Measurements from ENCODE around the gene TLE5.
A peak's percentile ranks its signal among the peaks of the same experiment; 100 is the strongest.

Gene TLE5, protein sequence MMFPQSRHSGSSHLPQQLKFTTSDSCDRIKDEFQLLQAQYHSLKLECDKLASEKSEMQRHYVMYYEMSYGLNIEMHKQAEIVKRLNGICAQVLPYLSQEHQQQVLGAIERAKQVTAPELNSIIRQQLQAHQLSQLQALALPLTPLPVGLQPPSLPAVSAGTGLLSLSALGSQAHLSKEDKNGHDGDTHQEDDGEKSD

GRCh38 chr19:3062165-3063105 is at the start of gene TLE5:
Gene TLE5 (minus strand): TSS chr19:3062495. CDS start chr19:3062200, 295 bp downstream.
- peak; percentile 43 for DNase-seq

DNA sequence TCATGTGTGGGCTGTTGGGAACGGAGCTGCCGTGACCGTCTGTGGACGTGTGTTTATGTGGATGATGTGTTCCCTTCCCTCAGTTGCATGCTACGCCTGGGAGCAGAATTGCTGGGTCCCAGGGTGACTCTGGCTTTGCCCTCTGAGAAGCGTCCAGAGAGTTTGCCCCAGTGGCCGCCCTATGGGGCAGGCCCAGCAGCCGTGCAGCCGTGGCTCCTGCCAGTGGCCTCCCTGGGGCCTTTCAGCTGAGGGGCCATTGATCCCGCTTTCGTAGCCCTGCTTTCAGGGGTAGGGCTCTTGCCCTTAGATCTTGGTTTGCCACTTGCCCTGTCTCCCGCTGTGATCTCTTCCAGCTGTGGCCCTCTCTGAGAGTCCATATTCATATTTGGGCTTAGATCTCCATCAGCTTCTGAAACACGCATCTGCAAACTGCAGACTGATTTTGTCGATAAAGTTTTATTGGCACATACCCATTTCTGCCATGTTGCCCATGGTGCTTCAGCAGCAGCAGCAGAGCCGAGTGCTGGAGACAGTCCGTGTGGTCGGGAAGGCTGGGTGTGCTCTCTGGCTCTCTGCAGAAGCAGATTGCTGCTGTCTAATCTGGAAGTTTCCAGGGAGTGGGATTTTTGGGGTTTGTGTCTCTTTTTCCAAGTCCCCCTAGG is 49.4 kb upstream of the TLE5 start:
- DNase-seq: no peak

DNA sequence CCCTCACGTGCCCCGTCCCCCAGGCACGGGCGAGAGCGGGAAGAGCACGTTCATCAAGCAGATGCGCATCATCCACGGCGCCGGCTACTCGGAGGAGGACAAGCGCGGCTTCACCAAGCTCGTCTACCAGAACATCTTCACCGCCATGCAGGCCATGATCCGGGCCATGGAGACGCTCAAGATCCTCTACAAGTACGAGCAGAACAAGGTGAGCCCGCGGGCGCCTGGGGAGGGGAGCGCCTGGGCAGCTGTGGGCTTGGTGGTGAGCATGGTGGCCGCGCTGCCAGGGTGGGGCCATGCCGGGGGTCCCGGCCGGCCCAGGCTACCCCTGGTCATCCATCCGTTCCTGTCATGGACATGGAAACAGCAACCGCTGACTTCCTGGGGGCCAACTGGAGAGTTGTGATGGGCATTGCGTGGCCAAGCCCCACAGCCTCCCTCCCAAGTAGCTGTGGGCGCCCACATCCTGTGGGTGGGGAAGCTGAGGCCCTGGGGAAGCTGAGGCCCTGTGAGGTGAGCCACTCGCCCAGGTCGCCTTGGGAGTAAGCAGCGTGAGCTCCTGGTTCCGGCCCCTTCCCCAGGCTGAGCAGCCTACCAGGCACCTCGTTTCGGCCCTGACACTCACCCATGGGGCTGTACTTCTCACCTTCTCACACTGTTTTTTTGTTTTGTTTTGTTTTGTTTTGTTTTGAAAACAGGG is 48.0 kb upstream of the TLE5 start:
- DNase-seq: no peak

- no peak for DNase-seq
Measured at GRCh38 chr19:3109491-3109890, 47.2 kb upstream of the TLE5 start.

- DNase-seq: peak; percentile 66
Measured at GRCh38 chr19:3108775-3109174, 46.5 kb upstream of the TLE5 start.

GRCh38 chr19:3107658-3108057 is 45.4 kb upstream of the TLE5 start:
- DNase-seq: no peak

DNA sequence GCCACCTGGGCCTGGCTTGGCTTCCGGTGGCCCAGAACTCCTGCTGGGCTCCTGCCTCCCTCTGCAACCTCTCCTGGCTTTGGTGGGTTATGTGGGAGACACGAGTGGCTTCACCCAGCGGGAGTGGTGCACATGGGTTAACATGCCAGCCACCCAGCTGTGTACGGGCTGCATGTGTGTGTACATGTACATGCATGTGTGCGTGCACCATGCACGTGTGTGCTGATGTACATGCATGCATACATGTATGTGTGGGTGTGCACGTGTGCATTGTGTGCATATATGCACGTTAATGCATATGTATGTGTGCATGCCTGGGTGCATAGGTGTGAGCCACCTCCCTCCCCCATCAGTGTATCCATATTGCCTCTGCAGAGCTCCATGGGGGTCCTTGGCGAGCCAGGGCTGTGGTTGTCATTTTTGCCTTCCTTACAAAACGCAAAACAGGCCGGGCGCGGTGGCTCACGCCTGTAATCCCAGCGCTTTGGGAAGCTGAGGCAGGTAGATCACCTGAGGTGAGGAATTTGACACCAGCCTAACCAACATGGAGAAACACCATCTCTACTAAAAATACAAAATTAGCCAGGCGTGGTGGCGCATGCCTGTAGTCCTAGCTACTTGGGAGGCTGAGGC is 44.3 kb upstream of the TLE5 start:
- DNase-seq: no peak

- DNase-seq: no peak
Measured at GRCh38 chr19:3105641-3106508, 43.6 kb upstream of the TLE5 start.

GRCh38 chr19:3104708-3104983 is 42.4 kb upstream of the TLE5 start:
- no peak for DNase-seq

- no peak for DNase-seq
Measured at GRCh38 chr19:3102239-3103140, 40.2 kb upstream of the TLE5 start.

DNA sequence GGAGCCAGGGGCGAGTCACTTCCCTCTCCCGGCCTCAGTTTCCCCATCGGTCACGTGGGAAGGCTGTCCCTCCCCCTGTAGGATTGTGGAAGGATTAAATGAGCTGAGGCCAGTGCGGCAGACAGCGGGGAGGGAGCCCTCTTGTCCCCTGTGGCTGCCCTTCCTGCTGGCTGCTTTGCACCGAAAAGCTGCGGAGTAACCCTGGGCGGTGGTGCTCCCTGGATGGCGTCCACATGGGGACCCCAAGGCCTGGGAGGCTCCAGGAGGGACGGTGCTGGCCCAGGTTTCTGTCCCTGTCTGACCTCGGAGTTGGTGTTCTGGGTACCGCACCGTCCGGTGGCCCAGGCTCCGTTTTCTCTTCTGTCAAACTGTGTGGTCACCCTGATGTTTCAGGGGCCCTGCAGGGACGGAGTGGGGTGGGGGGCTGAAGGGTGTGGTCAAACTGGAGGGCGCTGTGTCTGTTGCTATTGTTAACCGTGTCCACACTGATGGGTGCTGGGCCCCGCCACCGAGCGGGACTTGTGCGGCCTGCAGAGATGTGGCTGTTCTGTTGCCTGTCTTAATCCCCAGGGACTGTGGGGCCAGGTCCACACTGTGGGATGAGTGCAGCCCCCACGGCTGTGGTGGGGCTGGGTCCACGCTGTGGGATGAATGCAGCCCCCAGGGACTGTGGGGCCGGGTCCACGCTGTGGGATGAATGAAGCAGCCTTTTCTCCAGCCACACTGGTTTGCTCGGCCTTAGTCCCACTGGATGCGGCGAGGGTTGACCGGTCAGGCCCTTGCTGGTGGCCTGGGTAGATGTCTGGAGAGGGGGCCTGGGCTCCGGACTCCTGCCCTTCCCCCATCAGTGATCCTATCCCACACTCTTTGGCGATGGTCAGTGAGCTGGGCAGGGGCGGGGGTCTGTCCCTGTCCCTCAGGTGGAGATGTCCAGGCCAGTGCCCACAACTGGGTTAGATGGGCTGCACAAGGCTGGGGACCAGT is 38.7 kb upstream of the TLE5 start:
- DNase-seq: no peak

DNA sequence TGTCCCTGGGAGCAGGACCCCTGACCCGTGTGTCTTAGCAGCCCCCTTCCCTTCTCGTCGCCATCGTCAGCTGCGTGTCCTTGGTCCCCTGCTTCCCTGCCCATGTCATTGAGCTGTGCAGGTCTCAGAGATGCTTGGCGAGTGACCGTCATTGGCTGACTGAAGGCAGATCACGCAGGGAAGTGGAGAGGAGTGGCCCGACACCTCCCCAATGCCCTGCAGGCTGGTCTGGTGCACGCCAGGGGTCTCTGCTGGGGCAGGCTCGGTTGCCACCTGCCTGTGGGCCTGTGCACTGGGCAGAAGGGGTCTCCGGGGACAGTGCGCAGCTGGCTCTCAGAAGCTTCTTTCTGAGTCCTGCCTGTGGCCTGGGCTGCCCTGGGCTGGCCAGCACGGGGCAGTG is 38.0 kb upstream of the TLE5 start:
- no peak for DNase-seq

DNA sequence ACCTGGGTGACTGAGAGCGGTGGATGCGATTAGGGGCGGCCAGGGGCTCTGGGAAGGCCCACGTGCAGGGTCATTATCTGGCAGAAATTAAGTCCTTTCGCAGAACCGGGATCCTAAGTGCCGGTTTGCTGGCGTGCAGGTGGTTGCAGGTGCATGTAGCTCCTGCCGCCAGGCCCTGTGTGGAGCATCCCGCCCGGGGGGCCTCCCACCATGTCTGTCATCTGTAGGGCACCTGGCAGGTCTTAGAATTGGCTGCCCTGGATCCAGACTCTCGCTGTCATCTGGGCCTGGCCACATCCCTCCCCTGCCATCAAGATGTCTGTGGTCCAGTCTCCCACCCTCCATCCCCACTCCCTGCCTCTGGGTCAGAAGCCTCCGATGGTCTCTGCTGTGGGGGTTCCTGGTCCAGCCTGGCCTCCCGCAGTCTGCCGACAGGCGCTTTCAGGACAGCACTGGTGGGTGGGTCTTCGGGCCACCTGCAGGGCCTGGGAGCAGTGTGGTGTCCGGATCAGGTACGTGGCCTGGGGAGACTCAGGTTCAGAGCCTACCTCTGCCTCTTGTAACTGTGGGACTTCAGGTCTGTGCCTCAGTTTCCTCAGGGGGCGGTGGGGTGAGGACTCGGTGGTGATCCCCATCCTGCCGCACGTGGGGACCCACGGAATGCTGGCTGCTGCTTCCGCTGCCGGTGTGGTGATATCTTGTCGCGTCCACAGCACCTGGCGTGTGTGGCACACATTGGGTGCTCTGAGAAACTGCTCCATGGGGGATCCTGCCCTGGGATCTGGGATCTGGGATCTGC is 37.3 kb upstream of the TLE5 start:
- DNase-seq: no peak

GRCh38 chr19:3098515-3099346 is 36.4 kb upstream of the TLE5 start:
- no peak for DNase-seq

GRCh38 chr19:3098141-3098514 is 35.8 kb upstream of the TLE5 start:
- DNase-seq: no peak

- no peak for DNase-seq
Measured at GRCh38 chr19:3097442-3097871, 35.2 kb upstream of the TLE5 start.

GRCh38 chr19:3096902-3097326 is 34.6 kb upstream of the TLE5 start:
- DNase-seq: no peak
